Ovary (tissue), 9 donors: ENCODE results near the gene ERC1. TPM values are rescaled to one million over a fixed set of nuclear protein-coding genes. Genes with fewer than 3 reads are reported as not detected.

Source experiments
- DNase-seq, 5 donors: peaks; one replicate each; pipeline ENCODE4 v3.0.0-alpha.2; 2019 to 2020
- H3K27ac ChIP-seq, 2 donors: fragments of 200-600 bp; one replicate each; pipeline versions ENCODE4 v1.5.1 to v1.8.0; 2019 to 2022
- H3K27me3 ChIP-seq: fragments of 200-600 bp; one replicate; pipeline ENCODE4 v1.8.0; 2022
- H3K36me3 ChIP-seq: fragments of 200-600 bp; sonication (generic); one replicate; pipeline ENCODE4 v1.5.1; 2019
- H3K4me1 ChIP-seq: one replicate; pipeline ENCODE4 v1.8.1; 2013; ENCODE audit warnings: mild to moderate bottlenecking, moderate library complexity; ENCODE audit not compliant: insufficient read depth
- H3K4me3 ChIP-seq: fragments of 200-600 bp; sonication (generic); one replicate; pipeline ENCODE4 v1.5.1; 2017
- H3K9me3 ChIP-seq, 2 donors: fragments of 200-600 bp in 1 of 2; sonication (generic) in 1 of 2; one replicate each; pipeline versions ENCODE4 v1.5.1 to v1.8.1; 2013 to 2019; ENCODE audit warnings: mild to moderate bottlenecking in 1 of 2, moderate library complexity in 1 of 2
- CTCF ChIP-seq, 3 donors: fragments of 450-650 bp in 2 of 3; fragments of 200-600 bp in 1 of 3; IDR thresholded peaks; one replicate each; pipeline versions ENCODE4 v1.5.1 to v1.8.0; 2016 to 2022; ENCODE audit warnings: antibody characterized with exemption in 3 of 3, mild to moderate bottlenecking in 1 of 3
- EP300 ChIP-seq: sonication (generic); formaldehyde crosslinking; IDR thresholded peaks from one replicate; pipeline ENCODE4 v1.6.1; 2017; ENCODE audit warnings: antibody characterized with exemption
- POLR2A ChIP-seq: fragments of 450-650 bp; IDR thresholded peaks from one replicate; pipeline ENCODE4 v1.6.1; 2017; ENCODE audit warnings: antibody characterized with exemption, mild to moderate bottlenecking, moderate library complexity
- WGBS, 3 donors: extraction: QIAGEN DNeasy Blood & Tissue Kit in 1 of 3; methylation state at CpG; one replicate each; pipeline versions ENCODE4 v1.1.5 to v1.1.7; 2013 to 2017; 5-methylcytosine and 5-hydroxymethylcytosine counted together
- intact Hi-C, 4 donors: fragments of 100-400 bp; cut with DNase I; formaldehyde crosslinking; loops; one replicate each; pipeline versions ENCODE4 v1.11.0 to v1.15.1; 2022 to 2023
- polyA plus RNA-seq, 2 donors: library from polyadenylated mRNA; stranded (reverse); fragments of 200-250 nt in 1 of 2; fragments of 350-450 nt in 1 of 2; fragmentation: Illumina TruSeq in 1 of 2; extraction: RNeasy Lipid Tissue Mini Kit (QIAGEN cat#74804) in 1 of 2; gene quantifications; one replicate each; pipeline ENCODE4 v1.2.3, GENCODE V29; 2013 to 2014
- total RNA-seq, 7 donors: library from RNA; depleted of rRNA in 2 of 7; stranded (reverse); fragments of >200 nt in 2 of 7; fragmentation: NEBNext Ultra II Directional in 3 of 7; extraction: Animal tissue kit (Norgen Biotek cat#: 25700) in 3 of 7; gene quantifications; one replicate each; pipeline versions ENCODE4 v1.1.0 to v1.2.4, GENCODE V29; 2016 to 2023
- donor health status: DM: no; HTN: no; CAD: no; lungs with moderate emphysema.
- donor health status: DM: no; HTN: no; CAD: no.
- donor health status: Bipolar disorder and iron deficiency.
- donor health status: DM: yes; HTN: yes; CAD: no.
- donor health status: DM: no; HTN: no; CAD: no.
- donor health status: DM: yes; HTN: yes; CAD: no.

Gene ERC1
- total and polyA plus RNA-seq, 9 donors, result 10.4 to 65.2 (median 51.6) TPM

GRCh38 chr12:1267243-1267642 lies 276.2 kb downstream of the ERC1 start:
- no peak overlapping the region for H3K27ac ChIP-seq
- 91 to 93% (median 92%) methylated on average over 7 of the region's 7 CpGs for WGBS, 3 donors
- TF ChIP-seq CTCF (IDR thresholded peaks at IDR 0.05), result no peak
- no peak for TF ChIP-seq EP300
- no peak for TF ChIP-seq POLR2A
- no peaks in the 10 kb centered on the region for H3K9me3 ChIP-seq
- intact Hi-C loops, result no loop called here
- H3K4me1 ChIP-seq, result no peaks in the 10 kb centered on the region
- no peaks in the 10 kb centered on the region for H3K36me3 ChIP-seq
- no peak overlapping the region for H3K4me3 ChIP-seq
- no peak for DNase-seq
- no peaks in the 10 kb centered on the region for H3K27me3 ChIP-seq

GRCh38 chr12:1272142-1272541 lies 281.1 kb downstream of the ERC1 start:
- no peaks in the 10 kb centered on the region for H3K27me3 ChIP-seq
- TF ChIP-seq POLR2A (no peak), CTCF (IDR thresholded peaks at IDR 0.05) (no peak), EP300 (no peak)
- no peak overlapping the region for H3K27ac ChIP-seq
- H3K4me1 ChIP-seq, result no peaks in the 10 kb centered on the region
- DNase-seq, result no peak
- H3K9me3 ChIP-seq, result no peaks in the 10 kb centered on the region
- no peaks in the 10 kb centered on the region for H3K36me3 ChIP-seq
- no peak overlapping the region for H3K4me3 ChIP-seq
- WGBS, 3 donors, result 84 to 93% (median 91%) methylated on average over 3 of the region's 3 CpGs
- intact Hi-C loops, result no loop called here

GRCh38 chr12:1273051-1273450 lies 282.0 kb downstream of the ERC1 start:
- TF ChIP-seq EP300, result no peak
- no peak for TF ChIP-seq CTCF (IDR thresholded peaks at IDR 0.05)
- TF ChIP-seq POLR2A, result no peak
- 84 to 86% (median 86%) methylated on average over 5 of the region's 5 CpGs for WGBS, 3 donors
- Histone ChIP-seq H3K4me3 (no peak overlapping the region), H3K27ac (no peak overlapping the region), H3K4me1 (no peaks in the 10 kb centered on the region), H3K36me3 (no peaks in the 10 kb centered on the region), H3K9me3 (no peaks in the 10 kb centered on the region), H3K27me3 (no peaks in the 10 kb centered on the region)
- no peak for DNase-seq
- intact Hi-C loops, result no loop called here

GRCh38 chr12:1277905-1278304 lies 286.9 kb downstream of the ERC1 start:
- no peak for TF ChIP-seq POLR2A
- TF ChIP-seq EP300, result no peak
- TF ChIP-seq CTCF (IDR thresholded peaks at IDR 0.05), result no peak

More at GRCh38 chr12:1277905-1278304, 286.9 kb downstream of the ERC1 start:
- no peaks in the 10 kb centered on the region for H3K36me3 ChIP-seq
- no peaks in the 10 kb centered on the region for H3K9me3 ChIP-seq
- no peak overlapping the region for H3K4me3 ChIP-seq
- peaks cover 1% of the 10 kb centered on the region for H3K4me1 ChIP-seq
- intact Hi-C loops, result no loop called here
- H3K27me3 ChIP-seq, result no peaks in the 10 kb centered on the region
- no peak for DNase-seq
- H3K27ac ChIP-seq, result no peak overlapping the region
- 91 to 96% (median 92%) methylated on average over 4 of the region's 4 CpGs for WGBS, 3 donors
